ENCODE measurements around the gene TLCD3B.

Gene TLCD3B

GRCh38 chr16:30030011-30030685, 923 bp downstream of the TLCD3B start:
- no peak overlapping the region for H3K27ac ChIP-seq
- TF ChIP-seq, protein P1, sequence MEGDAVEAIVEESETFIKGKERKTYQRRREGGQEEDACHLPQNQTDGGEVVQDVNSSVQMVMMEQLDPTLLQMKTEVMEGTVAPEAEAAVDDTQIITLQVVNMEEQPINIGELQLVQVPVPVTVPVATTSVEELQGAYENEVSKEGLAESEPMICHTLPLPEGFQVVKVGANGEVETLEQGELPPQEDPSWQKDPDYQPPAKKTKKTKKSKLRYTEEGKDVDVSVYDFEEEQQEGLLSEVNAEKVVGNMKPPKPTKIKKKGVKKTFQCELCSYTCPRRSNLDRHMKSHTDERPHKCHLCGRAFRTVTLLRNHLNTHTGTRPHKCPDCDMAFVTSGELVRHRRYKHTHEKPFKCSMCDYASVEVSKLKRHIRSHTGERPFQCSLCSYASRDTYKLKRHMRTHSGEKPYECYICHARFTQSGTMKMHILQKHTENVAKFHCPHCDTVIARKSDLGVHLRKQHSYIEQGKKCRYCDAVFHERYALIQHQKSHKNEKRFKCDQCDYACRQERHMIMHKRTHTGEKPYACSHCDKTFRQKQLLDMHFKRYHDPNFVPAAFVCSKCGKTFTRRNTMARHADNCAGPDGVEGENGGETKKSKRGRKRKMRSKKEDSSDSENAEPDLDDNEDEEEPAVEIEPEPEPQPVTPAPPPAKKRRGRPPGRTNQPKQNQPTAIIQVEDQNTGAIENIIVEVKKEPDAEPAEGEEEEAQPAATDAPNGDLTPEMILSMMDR (conservative IDR thresholded peaks at IDR 0.05), result no peak
- TF ChIP-seq ZFX (IDR thresholded peaks at IDR 0.05), result no peak

- TF ChIP-seq, protein P1 (conservative IDR thresholded peaks at IDR 0.05), result no peak
- no peak for TF ChIP-seq ZFX (IDR thresholded peaks at IDR 0.05)
- H3K27ac ChIP-seq, result no peak overlapping the region
These were observed 2.5 kb downstream of the TLCD3B start for GRCh38 chr16:30028438-30029076.

DNA sequence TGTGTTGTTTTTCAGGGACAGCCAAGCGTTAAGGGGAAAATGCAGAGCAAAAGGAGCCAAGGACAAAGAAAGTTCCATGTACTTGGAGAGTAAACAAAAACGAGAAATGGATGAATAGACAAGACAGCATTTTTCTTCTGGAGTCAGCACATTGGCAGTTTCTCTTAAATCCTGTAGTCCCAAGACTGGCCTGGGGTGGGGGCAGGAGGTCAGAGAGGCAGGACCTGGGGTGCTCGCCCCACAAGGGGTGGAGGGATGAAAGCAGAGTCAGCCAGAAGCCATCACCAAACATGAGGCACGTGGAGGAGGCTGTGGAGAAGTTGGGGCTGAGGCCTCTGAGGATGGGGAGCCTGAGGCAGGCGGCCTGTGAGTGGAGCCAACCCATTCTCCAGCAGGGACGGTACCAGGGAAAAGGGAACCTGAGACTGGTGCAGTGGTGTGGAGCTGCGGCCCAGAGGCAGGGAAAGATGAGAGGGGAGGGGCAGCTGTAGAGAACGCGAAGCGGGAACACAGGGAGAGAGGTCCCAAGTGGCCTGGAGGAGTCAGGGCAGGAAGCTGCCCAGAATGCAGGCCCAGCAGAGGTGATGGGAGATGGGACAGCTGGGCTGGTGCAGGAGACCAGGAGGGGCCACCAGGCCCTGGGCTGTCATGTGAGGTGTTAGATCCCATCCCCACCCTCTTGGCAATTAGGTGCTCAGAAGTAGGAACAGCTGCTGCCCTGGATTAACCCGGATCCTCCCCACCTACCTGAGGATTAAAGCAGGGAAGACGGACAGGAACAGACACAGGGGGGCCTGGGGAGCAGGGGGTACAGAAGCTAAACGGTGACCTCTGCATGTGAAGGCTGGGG, 3.3 kb downstream of the TLCD3B start:
- TF ChIP-seq ZFX (IDR thresholded peaks at IDR 0.05), result no peak
- TF ChIP-seq, protein P1 (conservative IDR thresholded peaks at IDR 0.05), result no peak
- no peak overlapping the region for H3K27ac ChIP-seq

DNA sequence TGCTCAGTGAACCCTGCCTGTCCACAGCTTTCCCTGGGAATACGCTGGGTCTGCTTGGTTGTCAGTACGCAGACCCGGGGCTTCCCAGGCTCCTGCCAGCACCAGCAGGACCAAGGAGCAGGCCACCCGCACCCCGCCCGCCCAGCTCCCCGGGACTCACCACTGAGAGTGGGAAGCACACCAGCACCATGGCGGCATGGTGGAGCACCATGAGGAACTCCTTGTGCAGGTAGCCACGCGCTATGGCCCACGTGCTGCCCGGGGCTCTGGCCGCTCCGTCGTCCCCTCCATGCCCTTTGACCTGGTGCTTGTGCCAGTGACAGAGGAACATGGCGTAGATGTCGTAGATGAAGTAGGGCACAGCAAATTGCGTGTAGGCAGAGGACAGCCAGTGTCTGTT, 4.6 kb downstream of the TLCD3B start:
- no peak for TF ChIP-seq ZFX (IDR thresholded peaks at IDR 0.05)
- TF ChIP-seq, protein P1 (conservative IDR thresholded peaks at IDR 0.05), result no peak
- H3K27ac ChIP-seq, result no peak overlapping the region

GRCh38 chr16:30025574-30025973, 5.5 kb downstream of the TLCD3B start:
- TF ChIP-seq, protein P1 (conservative IDR thresholded peaks at IDR 0.05), result no peak
- TF ChIP-seq ZFX (IDR thresholded peaks at IDR 0.05), result no peak
- no peak overlapping the region for H3K27ac ChIP-seq

- no peak overlapping the region for H3K27ac ChIP-seq
- TF ChIP-seq, protein P1 (conservative IDR thresholded peaks at IDR 0.05), result no peak
- no peak for TF ChIP-seq ZFX (IDR thresholded peaks at IDR 0.05)
These were observed 5.9 kb downstream of the TLCD3B start for GRCh38 chr16:30025156-30025555.

GRCh38 chr16:30024451-30024850, 6.6 kb downstream of the TLCD3B start:
- H3K27ac ChIP-seq, result no peak overlapping the region
- TF ChIP-seq ZFX (IDR thresholded peaks at IDR 0.05), result no peak
- TF ChIP-seq, protein P1 (conservative IDR thresholded peaks at IDR 0.05), result no peak
